HepG2 (cell line): ENCODE measurements around the gene ENO2. TPM values are rescaled to one million over a fixed set of nuclear protein-coding genes. Genes with fewer than 3 reads are reported as not detected.

Source experiments
- GABPB1 ChIP-seq: IDR thresholded peaks from 2 replicates; pipeline ENCODE4 v1.6.1; 2016; ENCODE audit warnings: mild to moderate bottlenecking, missing genetic modification reagents, moderate library complexity, missing compliant biosample characterization
- HNRNPUL1 ChIP-seq: fragments of 200-400 bp; formaldehyde crosslinking; IDR thresholded peaks from 2 replicates; pipeline ENCODE4 v1.6.1; 2017; ENCODE audit warnings: low read depth, mild to moderate bottlenecking, low read length, moderate library complexity
- MED13 ChIP-seq: sonication (generic); formaldehyde crosslinking; IDR thresholded peaks from 2 replicates; pipeline ENCODE4 v1.5.0; 2020; ENCODE audit warnings: missing genetic modification reagents
- NKX3-1 ChIP-seq: sonication (generic); formaldehyde crosslinking; IDR thresholded peaks from 2 replicates; pipeline ENCODE4 v1.5.0; 2020; ENCODE audit warnings: missing genetic modification reagents
- RARG ChIP-seq: sonication (generic); formaldehyde crosslinking; IDR thresholded peaks from 2 replicates; pipeline ENCODE4 v1.4.0; 2020; ENCODE audit warnings: low read depth, mild to moderate bottlenecking, missing genetic modification reagents
- RBM22 ChIP-seq: fragments of 200-400 bp; formaldehyde crosslinking; optimal IDR thresholded peaks from 2 replicates; pipeline ENCODE3; 2017; ENCODE audit warnings: mild to moderate bottlenecking, low read length, moderate library complexity
- ZFP41 ChIP-seq: sonication (generic); formaldehyde crosslinking; IDR thresholded peaks from 2 replicates; pipeline ENCODE4 v1.4.0; 2020; ENCODE audit warnings: mild to moderate bottlenecking, missing genetic modification reagents, borderline replicate concordance
- ZNF333 ChIP-seq: sonication (generic); formaldehyde crosslinking; IDR thresholded peaks from 2 replicates; pipeline ENCODE4 v1.4.0; 2020; ENCODE audit warnings: mild to moderate bottlenecking, missing genetic modification reagents, borderline replicate concordance
- ZNF776 ChIP-seq: sonication (generic); formaldehyde crosslinking; IDR thresholded peaks from 2 replicates; pipeline ENCODE4 v1.4.0; 2020; ENCODE audit warnings: mild to moderate bottlenecking, missing genetic modification reagents
- polyA plus RNA-seq, 8 experiments: library from polyadenylated mRNA; depleted of rRNA in 3 of 8; stranded (reverse) in 7 of 8; unstranded in 1 of 8; fragments of >200 nt; fragmentation: Illumina TruSeq in 4 of 8; extraction: Trizol in 4 of 8; gene quantifications; 2 replicates each; pipeline versions ENCODE4 v1.2.1 to v1.2.3, GENCODE V29; 2011 to 2016; ENCODE audit warnings: low read depth in 4 of 8, missing spikeins in 1 of 8, mixed read lengths in 1 of 8; ENCODE audit not compliant: insufficient read depth in 1 of 8
- total RNA-seq, 5 experiments: library from RNA; depleted of rRNA; stranded (reverse); fragments of >200 nt; fragmentation: Illumina TruSeq; extraction: Trizol; gene quantifications; 2 replicates each; pipeline ENCODE4 v1.2.3, GENCODE V29; 2016; ENCODE audit warnings: low read depth in 1 of 5
- TF ChIP-seq, protein P1 (sequence below): sonication (generic); formaldehyde crosslinking; IDR thresholded peaks from 2 replicates; pipeline ENCODE4 v1.5.1; 2020; ENCODE audit warnings: missing genetic modification reagents, mild to moderate bottlenecking, borderline replicate concordance
- TF ChIP-seq, protein P2 (sequence below): sonication (generic); formaldehyde crosslinking; IDR thresholded peaks from 2 replicates; pipeline ENCODE4 v1.4.0; 2020; ENCODE audit warnings: missing genetic modification reagents, mild to moderate bottlenecking, borderline replicate concordance
- TF ChIP-seq, protein P3 (sequence below): sonication (generic); formaldehyde crosslinking; IDR thresholded peaks from 2 replicates; pipeline ENCODE4 v1.5.1; 2020; ENCODE audit warnings: mild to moderate bottlenecking, missing genetic modification reagents, moderate library complexity
- TF ChIP-seq, protein P4 (sequence below): sonication (generic); formaldehyde crosslinking; IDR thresholded peaks from 2 replicates; pipeline ENCODE4 v1.5.0; 2020; ENCODE audit warnings: mild to moderate bottlenecking, low read depth, missing genetic modification reagents, borderline replicate concordance
- TF ChIP-seq, protein P5 (sequence below): sonication (generic); formaldehyde crosslinking; IDR thresholded peaks from 2 replicates; pipeline ENCODE4 v1.4.0; 2020; ENCODE audit warnings: missing genetic modification reagents, mild to moderate bottlenecking, borderline replicate concordance

The ENO2 gene
- total and polyA plus RNA-seq, 2 of the 13 experiments (the other 11 are each of a cell fraction or from before 2014, with no cell fraction given) = 19.3 to 136 TPM

DNA sequence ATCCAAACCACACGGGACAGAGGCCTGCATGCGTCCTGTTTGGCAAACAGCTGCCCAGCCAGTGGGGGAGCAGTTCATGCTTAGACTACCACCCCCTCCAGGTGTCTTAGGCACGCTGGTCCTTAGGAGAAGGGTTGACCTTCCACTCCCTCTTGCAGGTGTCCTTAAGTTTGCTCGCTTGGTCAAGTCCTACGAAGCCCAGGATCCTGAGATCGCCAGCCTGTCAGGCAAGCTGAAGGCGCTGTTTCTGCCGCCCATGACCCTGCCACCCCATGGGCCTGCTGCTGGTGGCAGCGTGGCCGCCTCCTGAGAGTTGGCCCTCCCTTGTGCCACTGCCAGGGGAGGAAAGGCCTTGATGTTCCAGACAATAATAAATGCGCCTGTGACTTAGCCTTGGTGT, 31.2 kb downstream of the ENO2 start (continued):
- TF ChIP-seq HNRNPUL1 = no peak
- TF ChIP-seq, protein P1, sequence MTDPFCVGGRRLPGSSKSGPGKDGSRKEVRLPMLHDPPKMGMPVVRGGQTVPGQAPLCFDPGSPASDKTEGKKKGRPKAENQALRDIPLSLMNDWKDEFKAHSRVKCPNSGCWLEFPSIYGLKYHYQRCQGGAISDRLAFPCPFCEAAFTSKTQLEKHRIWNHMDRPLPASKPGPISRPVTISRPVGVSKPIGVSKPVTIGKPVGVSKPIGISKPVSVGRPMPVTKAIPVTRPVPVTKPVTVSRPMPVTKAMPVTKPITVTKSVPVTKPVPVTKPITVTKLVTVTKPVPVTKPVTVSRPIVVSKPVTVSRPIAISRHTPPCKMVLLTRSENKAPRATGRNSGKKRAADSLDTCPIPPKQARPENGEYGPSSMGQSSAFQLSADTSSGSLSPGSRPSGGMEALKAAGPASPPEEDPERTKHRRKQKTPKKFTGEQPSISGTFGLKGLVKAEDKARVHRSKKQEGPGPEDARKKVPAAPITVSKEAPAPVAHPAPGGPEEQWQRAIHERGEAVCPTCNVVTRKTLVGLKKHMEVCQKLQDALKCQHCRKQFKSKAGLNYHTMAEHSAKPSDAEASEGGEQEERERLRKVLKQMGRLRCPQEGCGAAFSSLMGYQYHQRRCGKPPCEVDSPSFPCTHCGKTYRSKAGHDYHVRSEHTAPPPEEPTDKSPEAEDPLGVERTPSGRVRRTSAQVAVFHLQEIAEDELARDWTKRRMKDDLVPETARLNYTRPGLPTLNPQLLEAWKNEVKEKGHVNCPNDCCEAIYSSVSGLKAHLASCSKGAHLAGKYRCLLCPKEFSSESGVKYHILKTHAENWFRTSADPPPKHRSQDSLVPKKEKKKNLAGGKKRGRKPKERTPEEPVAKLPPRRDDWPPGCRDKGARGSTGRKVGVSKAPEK (CRISPR knock-in tag) = no peak
- peak; percentile 26; the same call in 1 of the 2 replicates for TF ChIP-seq ZFP41 (CRISPR knock-in tag)
- TF ChIP-seq MED13 (CRISPR knock-in tag) = no peak
- TF ChIP-seq, protein P2, sequence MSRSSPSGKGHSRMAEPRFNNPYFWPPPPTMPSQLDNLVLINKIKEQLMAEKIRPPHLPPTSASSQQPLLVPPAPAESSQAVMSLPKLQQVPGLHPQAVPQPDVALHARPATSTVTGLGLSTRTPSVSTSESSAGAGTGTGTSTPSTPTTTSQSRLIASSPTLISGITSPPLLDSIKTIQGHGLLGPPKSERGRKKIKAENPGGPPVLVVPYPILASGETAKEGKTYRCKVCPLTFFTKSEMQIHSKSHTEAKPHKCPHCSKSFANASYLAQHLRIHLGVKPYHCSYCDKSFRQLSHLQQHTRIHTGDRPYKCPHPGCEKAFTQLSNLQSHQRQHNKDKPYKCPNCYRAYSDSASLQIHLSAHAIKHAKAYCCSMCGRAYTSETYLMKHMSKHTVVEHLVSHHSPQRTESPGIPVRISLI (CRISPR knock-in tag) = no peak
- no peak for TF ChIP-seq RARG (CRISPR knock-in tag)
- TF ChIP-seq ZNF333 = peak; percentile 82; the same call in 1 of the 2 replicates
- no peak for TF ChIP-seq RBM22
- TF ChIP-seq, protein P3, sequence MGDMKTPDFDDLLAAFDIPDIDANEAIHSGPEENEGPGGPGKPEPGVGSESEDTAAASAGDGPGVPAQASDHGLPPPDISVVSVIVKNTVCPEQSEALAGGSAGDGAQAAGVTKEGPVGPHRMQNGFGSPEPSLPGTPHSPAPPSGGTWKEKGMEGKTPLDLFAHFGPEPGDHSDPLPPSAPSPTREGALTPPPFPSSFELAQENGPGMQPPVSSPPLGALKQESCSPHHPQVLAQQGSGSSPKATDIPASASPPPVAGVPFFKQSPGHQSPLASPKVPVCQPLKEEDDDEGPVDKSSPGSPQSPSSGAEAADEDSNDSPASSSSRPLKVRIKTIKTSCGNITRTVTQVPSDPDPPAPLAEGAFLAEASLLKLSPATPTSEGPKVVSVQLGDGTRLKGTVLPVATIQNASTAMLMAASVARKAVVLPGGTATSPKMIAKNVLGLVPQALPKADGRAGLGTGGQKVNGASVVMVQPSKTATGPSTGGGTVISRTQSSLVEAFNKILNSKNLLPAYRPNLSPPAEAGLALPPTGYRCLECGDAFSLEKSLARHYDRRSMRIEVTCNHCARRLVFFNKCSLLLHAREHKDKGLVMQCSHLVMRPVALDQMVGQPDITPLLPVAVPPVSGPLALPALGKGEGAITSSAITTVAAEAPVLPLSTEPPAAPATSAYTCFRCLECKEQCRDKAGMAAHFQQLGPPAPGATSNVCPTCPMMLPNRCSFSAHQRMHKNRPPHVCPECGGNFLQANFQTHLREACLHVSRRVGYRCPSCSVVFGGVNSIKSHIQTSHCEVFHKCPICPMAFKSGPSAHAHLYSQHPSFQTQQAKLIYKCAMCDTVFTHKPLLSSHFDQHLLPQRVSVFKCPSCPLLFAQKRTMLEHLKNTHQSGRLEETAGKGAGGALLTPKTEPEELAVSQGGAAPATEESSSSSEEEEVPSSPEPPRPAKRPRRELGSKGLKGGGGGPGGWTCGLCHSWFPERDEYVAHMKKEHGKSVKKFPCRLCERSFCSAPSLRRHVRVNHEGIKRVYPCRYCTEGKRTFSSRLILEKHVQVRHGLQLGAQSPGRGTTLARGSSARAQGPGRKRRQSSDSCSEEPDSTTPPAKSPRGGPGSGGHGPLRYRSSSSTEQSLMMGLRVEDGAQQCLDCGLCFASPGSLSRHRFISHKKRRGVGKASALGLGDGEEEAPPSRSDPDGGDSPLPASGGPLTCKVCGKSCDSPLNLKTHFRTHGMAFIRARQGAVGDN (CRISPR knock-in tag) = no peak
- TF ChIP-seq GABPB1 (CRISPR knock-in tag) = no peak
- TF ChIP-seq, protein P4, sequence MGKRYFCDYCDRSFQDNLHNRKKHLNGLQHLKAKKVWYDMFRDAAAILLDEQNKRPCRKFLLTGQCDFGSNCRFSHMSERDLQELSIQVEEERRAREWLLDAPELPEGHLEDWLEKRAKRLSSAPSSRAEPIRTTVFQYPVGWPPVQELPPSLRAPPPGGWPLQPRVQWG (CRISPR knock-in tag) = no peak
- TF ChIP-seq, protein P5, sequence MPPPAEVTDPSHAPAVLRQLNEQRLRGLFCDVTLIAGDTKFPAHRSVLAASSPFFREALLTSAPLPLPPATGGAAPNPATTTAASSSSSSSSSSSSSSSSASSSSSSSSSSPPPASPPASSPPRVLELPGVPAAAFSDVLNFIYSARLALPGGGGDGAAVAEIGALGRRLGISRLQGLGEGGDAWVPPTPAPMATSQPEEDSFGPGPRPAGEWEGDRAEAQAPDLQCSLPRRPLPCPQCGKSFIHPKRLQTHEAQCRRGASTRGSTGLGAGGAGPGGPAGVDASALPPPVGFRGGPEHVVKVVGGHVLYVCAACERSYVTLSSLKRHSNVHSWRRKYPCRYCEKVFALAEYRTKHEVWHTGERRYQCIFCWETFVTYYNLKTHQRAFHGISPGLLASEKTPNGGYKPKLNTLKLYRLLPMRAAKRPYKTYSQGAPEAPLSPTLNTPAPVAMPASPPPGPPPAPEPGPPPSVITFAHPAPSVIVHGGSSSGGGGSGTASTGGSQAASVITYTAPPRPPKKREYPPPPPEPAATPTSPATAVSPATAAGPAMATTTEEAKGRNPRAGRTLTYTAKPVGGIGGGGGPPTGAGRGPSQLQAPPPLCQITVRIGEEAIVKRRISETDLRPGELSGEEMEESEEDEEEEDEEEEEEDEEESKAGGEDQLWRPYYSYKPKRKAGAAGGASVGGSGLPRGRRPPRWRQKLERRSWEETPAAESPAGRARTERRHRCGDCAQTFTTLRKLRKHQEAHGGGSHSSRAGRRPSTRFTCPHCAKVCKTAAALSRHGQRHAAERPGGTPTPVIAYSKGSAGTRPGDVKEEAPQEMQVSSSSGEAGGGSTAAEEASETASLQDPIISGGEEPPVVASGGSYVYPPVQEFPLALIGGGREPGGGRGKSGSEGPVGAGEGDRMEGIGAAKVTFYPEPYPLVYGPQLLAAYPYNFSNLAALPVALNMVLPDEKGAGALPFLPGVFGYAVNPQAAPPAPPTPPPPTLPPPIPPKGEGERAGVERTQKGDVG = 0 out of 2 replicates have a peak, but pooled peaks have one; percentile 25
- TF ChIP-seq ZNF776 = 0 out of 2 replicates have a peak, but pooled peaks have one; percentile 24
- TF ChIP-seq NKX3-1 (CRISPR knock-in tag) = no peak
